Neural cell (in vitro differentiated cells): ENCODE data around the gene TMEM208.

Source experiments
- EP300 ChIP-seq: fragments of 450-650 bp; conservative IDR thresholded peaks from 2 replicates; pipeline ENCODE4 v1.6.1; 2014; ENCODE audit warnings: antibody characterized with exemption, mild to moderate bottlenecking, moderate library complexity; ENCODE audit not compliant: poor library complexity, severe bottlenecking
- EZH2 ChIP-seq: fragments of 200-600, 300-800 bp; shearing (Covaris generic), sonication (generic); IDR thresholded peaks from 2 replicates; pipeline ENCODE4 v1.6.1; 2014; ENCODE audit warnings: antibody characterized with exemption, low read length, borderline replicate concordance, mild to moderate bottlenecking; ENCODE audit not compliant: insufficient read depth, poor library complexity, severe bottlenecking
- MXI1 ChIP-seq: fragments of 450-650 bp; conservative IDR thresholded peaks from 2 replicates; pipeline ENCODE4 v1.6.1; 2014; ENCODE audit warnings: antibody characterized with exemption, mild to moderate bottlenecking; ENCODE audit not compliant: poor library complexity, severe bottlenecking
- POLR2AphosphoS5 ChIP-seq: IDR thresholded peaks from 2 replicates; pipeline ENCODE4 v1.6.1; 2012
- RAD21 ChIP-seq: fragments of 450-650 bp; conservative IDR thresholded peaks from 2 replicates; pipeline ENCODE4 v1.6.1; 2014; ENCODE audit warnings: antibody characterized with exemption, mild to moderate bottlenecking, moderate library complexity
- SMC3 ChIP-seq: fragments of 450-650 bp; conservative IDR thresholded peaks from 2 replicates; pipeline ENCODE4 v1.6.1; 2014; ENCODE audit warnings: antibody characterized with exemption, mild to moderate bottlenecking, moderate library complexity; ENCODE audit not compliant: poor library complexity
- TAF1 ChIP-seq: IDR thresholded peaks from 2 replicates; pipeline ENCODE4 v1.6.1; 2012; ENCODE audit warnings: low read depth
- TF ChIP-seq, protein P1 (sequence below): fragments of 450-650 bp; IDR thresholded peaks from 2 replicates; pipeline ENCODE4 v1.5.1; 2014; ENCODE audit warnings: antibody characterized with exemption, mild to moderate bottlenecking, moderate library complexity; ENCODE audit not compliant: poor library complexity, severe bottlenecking
- TF ChIP-seq, protein P2 (sequence below): IDR thresholded peaks from 2 replicates; pipeline ENCODE4 v1.6.1; 2012; ENCODE audit warnings: borderline replicate concordance

DNA sequence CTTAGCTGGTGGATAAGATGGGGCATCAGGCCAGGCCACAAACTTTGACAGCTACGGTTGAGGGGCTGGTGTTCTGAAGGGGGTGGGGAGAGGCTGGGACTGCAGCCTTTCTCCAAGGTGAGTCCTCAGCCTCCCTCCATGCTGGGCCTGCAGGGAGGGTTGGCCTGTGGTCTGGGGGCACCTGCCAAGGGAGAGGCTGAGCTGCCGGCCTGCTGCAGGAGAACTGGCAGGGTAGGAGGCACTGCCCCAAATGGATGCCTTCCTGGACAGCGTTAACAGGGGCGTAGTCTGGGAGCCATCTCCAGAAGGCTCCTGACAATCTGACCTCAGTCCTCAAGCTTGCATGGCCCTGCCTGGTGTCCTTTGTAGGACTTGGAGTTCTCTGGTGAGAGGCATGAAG is 22.9 kb upstream of the TMEM208 start:
- TF ChIP-seq, protein P1, sequence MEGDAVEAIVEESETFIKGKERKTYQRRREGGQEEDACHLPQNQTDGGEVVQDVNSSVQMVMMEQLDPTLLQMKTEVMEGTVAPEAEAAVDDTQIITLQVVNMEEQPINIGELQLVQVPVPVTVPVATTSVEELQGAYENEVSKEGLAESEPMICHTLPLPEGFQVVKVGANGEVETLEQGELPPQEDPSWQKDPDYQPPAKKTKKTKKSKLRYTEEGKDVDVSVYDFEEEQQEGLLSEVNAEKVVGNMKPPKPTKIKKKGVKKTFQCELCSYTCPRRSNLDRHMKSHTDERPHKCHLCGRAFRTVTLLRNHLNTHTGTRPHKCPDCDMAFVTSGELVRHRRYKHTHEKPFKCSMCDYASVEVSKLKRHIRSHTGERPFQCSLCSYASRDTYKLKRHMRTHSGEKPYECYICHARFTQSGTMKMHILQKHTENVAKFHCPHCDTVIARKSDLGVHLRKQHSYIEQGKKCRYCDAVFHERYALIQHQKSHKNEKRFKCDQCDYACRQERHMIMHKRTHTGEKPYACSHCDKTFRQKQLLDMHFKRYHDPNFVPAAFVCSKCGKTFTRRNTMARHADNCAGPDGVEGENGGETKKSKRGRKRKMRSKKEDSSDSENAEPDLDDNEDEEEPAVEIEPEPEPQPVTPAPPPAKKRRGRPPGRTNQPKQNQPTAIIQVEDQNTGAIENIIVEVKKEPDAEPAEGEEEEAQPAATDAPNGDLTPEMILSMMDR, result no peak
- TF ChIP-seq, protein P2, sequence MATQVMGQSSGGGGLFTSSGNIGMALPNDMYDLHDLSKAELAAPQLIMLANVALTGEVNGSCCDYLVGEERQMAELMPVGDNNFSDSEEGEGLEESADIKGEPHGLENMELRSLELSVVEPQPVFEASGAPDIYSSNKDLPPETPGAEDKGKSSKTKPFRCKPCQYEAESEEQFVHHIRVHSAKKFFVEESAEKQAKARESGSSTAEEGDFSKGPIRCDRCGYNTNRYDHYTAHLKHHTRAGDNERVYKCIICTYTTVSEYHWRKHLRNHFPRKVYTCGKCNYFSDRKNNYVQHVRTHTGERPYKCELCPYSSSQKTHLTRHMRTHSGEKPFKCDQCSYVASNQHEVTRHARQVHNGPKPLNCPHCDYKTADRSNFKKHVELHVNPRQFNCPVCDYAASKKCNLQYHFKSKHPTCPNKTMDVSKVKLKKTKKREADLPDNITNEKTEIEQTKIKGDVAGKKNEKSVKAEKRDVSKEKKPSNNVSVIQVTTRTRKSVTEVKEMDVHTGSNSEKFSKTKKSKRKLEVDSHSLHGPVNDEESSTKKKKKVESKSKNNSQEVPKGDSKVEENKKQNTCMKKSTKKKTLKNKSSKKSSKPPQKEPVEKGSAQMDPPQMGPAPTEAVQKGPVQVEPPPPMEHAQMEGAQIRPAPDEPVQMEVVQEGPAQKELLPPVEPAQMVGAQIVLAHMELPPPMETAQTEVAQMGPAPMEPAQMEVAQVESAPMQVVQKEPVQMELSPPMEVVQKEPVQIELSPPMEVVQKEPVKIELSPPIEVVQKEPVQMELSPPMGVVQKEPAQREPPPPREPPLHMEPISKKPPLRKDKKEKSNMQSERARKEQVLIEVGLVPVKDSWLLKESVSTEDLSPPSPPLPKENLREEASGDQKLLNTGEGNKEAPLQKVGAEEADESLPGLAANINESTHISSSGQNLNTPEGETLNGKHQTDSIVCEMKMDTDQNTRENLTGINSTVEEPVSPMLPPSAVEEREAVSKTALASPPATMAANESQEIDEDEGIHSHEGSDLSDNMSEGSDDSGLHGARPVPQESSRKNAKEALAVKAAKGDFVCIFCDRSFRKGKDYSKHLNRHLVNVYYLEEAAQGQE, result no peak
- no peak for TF ChIP-seq TAF1
- no peak for TF ChIP-seq EZH2
- TF ChIP-seq SMC3, result no peak
- no peak for TF ChIP-seq EP300
- no peak for TF ChIP-seq RAD21
- TF ChIP-seq POLR2AphosphoS5, result no peak
- no peak for TF ChIP-seq MXI1
